HEK293 (cell line): ENCODE measurements around the gene BCAN.

Source experiments
- GLI4 ChIP-seq: fragments of 450-650 bp; formaldehyde crosslinking; IDR thresholded peaks from 2 replicates; pipeline ENCODE4 v1.5.1; 2016; ENCODE audit warnings: missing biosample characterization, missing genetic modification characterization
- KLF7 ChIP-seq: fragments of 450-650 bp; formaldehyde crosslinking; IDR thresholded peaks from 2 replicates; pipeline ENCODE4 v1.5.1; 2016; ENCODE audit warnings: missing biosample characterization, missing genetic modification characterization, borderline replicate concordance
- SALL2 ChIP-seq: fragments of 450-650 bp; formaldehyde crosslinking; IDR thresholded peaks from 2 replicates; pipeline ENCODE4 v1.5.0; 2017; ENCODE audit warnings: missing biosample characterization, mild to moderate bottlenecking, missing genetic modification characterization, borderline replicate concordance
- TCF7L2 ChIP-seq: IDR thresholded peaks from 2 replicates; pipeline ENCODE4 v1.6.1; 2011; ENCODE audit warnings: low read depth, mild to moderate bottlenecking, inconsistent platforms, low read length, moderate library complexity, borderline replicate concordance
- ZNF48 ChIP-seq: fragments of 450-650 bp; formaldehyde crosslinking; IDR thresholded peaks from 2 replicates; pipeline ENCODE4 v1.5.1; 2016; ENCODE audit warnings: missing biosample characterization, missing genetic modification characterization
- ZNF558 ChIP-seq: fragments of 450-650 bp; formaldehyde crosslinking; IDR thresholded peaks from 2 replicates; pipeline ENCODE4 v1.5.1; 2016; ENCODE audit warnings: missing biosample characterization, missing genetic modification characterization
- ZNF600 ChIP-seq: fragments of 450-650 bp; formaldehyde crosslinking; IDR thresholded peaks from 2 replicates; pipeline ENCODE4 v1.5.1; 2016; ENCODE audit warnings: missing biosample characterization, missing genetic modification characterization
- ZNF747 ChIP-seq: fragments of 450-650 bp; formaldehyde crosslinking; IDR thresholded peaks from 2 replicates; pipeline ENCODE4 v1.5.1; 2016; ENCODE audit warnings: missing biosample characterization, missing genetic modification characterization
- TF ChIP-seq, protein P1 (sequence below): fragments of 450-650 bp; formaldehyde crosslinking; IDR thresholded peaks from 2 replicates; pipeline ENCODE4 v1.5.1; 2017; ENCODE audit warnings: missing biosample characterization, missing genetic modification characterization
- TF ChIP-seq, protein P2 (sequence below): fragments of 450-650 bp; formaldehyde crosslinking; IDR thresholded peaks from 2 replicates; pipeline ENCODE4 v1.5.1; 2016; ENCODE audit warnings: missing biosample characterization, missing genetic modification characterization

DNA sequence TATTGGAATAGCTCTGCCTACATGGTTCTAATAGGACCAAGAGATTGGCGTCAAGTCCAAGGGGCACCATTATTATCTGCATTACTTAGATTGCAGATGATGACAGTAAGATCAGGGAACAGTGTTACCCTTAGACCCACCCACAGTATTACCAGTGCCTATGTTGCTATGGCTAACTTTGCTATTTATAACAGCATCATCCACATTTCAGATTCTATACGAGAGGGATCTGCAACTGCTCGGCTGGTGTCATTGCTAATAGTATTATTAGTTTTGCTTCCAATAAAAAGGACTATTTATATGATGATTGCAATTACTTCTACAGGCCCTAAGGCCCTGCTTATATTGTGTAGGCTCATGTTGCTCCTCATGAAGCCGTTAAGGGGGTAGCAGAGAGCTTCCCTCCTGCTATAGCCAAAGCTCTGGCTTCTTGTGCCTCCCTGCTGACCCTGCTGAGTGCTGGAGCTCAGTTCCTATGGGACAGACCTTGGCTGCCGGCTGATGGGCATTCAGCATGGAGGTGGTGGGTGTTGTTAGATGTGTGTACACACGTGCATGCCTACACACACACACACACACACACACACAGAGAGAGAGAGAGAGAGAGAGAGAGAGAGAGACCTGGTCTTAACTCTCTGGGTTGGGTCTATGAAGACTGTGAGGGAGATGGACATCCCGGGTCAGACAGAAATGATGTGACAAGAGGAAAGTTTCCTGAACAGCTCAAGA lies 1.3 kb downstream of the BCAN start:
- TF ChIP-seq, protein P1, sequence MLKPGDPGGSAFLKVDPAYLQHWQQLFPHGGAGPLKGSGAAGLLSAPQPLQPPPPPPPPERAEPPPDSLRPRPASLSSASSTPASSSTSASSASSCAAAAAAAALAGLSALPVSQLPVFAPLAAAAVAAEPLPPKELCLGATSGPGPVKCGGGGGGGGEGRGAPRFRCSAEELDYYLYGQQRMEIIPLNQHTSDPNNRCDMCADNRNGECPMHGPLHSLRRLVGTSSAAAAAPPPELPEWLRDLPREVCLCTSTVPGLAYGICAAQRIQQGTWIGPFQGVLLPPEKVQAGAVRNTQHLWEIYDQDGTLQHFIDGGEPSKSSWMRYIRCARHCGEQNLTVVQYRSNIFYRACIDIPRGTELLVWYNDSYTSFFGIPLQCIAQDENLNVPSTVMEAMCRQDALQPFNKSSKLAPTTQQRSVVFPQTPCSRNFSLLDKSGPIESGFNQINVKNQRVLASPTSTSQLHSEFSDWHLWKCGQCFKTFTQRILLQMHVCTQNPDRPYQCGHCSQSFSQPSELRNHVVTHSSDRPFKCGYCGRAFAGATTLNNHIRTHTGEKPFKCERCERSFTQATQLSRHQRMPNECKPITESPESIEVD = no peak
- TF ChIP-seq, protein P2, sequence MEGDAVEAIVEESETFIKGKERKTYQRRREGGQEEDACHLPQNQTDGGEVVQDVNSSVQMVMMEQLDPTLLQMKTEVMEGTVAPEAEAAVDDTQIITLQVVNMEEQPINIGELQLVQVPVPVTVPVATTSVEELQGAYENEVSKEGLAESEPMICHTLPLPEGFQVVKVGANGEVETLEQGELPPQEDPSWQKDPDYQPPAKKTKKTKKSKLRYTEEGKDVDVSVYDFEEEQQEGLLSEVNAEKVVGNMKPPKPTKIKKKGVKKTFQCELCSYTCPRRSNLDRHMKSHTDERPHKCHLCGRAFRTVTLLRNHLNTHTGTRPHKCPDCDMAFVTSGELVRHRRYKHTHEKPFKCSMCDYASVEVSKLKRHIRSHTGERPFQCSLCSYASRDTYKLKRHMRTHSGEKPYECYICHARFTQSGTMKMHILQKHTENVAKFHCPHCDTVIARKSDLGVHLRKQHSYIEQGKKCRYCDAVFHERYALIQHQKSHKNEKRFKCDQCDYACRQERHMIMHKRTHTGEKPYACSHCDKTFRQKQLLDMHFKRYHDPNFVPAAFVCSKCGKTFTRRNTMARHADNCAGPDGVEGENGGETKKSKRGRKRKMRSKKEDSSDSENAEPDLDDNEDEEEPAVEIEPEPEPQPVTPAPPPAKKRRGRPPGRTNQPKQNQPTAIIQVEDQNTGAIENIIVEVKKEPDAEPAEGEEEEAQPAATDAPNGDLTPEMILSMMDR (tag by site-specific recombination) = no peak
- no peak for TF ChIP-seq ZNF747 (tag by site-specific recombination)
- TF ChIP-seq SALL2 (tag by site-specific recombination) = no peak
- TF ChIP-seq ZNF600 = no peak
- no peak for TF ChIP-seq KLF7 (tag by site-specific recombination)
- TF ChIP-seq GLI4 (tag by site-specific recombination) = no peak
- TF ChIP-seq TCF7L2 = no peak
- TF ChIP-seq ZNF48 (tag by site-specific recombination) = no peak
- TF ChIP-seq ZNF558 (tag by site-specific recombination) = no peak
